Measurements from ENCODE around the gene BRICD5.

DNA sequence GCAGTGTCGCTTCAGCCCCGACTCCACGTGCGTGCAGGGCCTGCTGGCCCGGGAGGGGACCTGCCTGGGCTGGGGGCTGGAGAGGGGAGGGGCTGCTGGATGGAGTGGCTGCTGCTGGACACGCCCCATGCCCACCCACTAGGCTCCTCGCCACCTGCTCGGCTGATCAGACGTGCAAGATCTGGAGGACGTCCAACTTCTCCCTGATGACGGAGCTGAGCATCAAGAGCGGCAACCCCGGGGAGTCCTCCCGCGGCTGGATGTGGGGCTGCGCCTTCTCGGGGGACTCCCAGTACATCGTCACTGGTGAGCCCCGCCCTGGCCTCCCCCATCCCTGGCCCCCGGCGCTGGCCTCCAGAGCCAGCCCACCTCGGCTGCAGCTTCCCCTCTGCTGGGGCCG is 2.4 kb downstream of the BRICD5 start:
- TF ChIP-seq EZH2phosphoT487 (IDR thresholded peaks at IDR 0.05; ENCODE audit: insufficient read depth, low read depth) (no peak), EZH2 (IDR thresholded peaks at IDR 0.05; ENCODE audit: insufficient read depth, poor library complexity, severe bottlenecking) (no peak)
